Renal cortical epithelial cell (primary cell): ENCODE results near the gene KIAA0753. TPM values are rescaled to one million over a fixed set of nuclear protein-coding genes. Genes with fewer than 3 reads are reported as not detected.

ENCODE experiments used
- DNase-seq: peaks from one replicate; pipeline ENCODE4 v3.0.0-alpha.2; 2011; ENCODE audit warnings: low read depth
- total RNA-seq: library from RNA; depleted of rRNA; stranded (reverse); fragments of >200 nt; gene quantifications from 2 replicates; pipeline ENCODE4 v1.2.3, GENCODE V29; 2014

The KIAA0753 gene
- total RNA-seq = 9.4 and 25.6 TPM in 2 replicates

DNA sequence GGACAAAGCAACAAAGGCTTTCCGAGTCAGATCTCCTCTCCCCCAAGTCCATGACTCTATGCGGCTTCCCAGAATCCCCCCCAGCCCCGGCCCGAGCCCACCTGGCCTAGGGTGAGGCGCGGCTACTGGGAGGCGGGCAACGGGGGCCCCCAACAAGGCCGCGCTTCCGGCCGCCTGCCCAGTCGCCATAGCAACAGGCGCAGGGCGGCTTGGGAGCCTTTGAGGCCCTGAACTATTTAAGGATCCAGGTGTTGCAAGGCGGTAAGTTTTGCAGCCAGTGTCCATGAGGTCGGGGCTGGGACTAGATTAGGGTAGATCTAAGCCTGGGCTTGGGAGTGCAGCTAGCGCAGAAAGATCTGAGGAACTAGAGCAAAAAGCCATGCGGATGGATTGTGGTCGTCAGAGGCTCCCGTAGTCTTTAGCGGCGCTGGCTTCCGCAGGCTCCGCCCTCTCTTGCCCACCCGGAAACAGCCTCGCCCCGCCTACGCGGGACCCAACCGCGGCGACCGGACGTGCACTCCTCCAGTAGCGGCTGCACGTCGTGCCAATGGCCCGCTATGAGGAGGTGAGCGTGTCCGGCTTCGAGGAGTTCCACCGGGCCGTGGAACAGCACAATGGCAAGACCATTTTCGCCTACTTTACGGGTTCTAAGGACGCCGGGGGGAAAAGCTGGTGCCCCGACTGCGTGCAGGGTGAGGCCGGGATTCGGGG is at the start of gene KIAA0753, which contains the start of gene TXNDC17:
Gene KIAA0753 (minus strand): TSS at position 176 of the 711 bp plus-strand sequence. CDS start 5,608 bp downstream, outside the sequence.
Gene TXNDC17 (plus strand): TSS at position 525 of the 711 bp plus-strand sequence. CDS start 23 bp downstream, at position 548.
- peak; percentile 81 for DNase-seq

DNA sequence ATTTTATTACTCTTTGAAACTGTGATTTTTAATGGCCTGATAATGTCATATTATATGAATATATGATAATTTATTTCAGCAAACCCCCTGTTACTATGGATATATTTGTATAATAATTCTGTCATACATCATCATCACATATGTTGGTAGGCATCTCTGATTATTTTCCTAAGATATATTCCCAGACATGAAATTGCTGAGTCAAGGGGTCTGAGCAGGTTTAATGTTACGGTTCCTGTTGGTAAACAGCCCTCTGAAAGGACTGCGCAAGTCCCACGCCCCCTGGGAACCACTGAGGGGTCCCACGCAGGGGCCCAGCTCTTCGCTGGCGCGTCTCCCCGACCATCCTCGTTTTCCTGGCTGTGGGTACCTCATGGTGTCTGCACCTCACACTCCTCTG is 48.4 kb upstream of the KIAA0753 start:
- no peak for DNase-seq

DNA sequence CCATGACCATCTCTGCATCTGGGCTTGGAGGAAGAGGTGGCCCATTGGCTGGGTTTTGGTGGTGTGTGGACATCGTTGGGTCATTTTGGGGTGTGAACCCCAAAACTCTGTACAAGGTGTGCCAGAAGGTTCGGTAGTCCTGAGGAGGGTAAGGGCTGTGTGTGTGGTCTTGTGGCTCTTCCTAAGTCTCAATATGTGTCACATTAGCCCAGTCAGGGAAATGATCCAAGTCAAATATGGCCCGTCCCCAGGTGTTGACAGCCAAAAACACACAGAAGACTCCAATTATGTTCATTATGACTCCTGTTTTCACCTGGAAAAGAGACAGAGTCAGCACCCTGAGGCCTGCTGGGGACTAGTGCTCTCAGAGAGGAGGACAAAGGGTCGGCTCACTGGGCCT is 45.5 kb upstream of the KIAA0753 start:
- no peak for DNase-seq

DNA sequence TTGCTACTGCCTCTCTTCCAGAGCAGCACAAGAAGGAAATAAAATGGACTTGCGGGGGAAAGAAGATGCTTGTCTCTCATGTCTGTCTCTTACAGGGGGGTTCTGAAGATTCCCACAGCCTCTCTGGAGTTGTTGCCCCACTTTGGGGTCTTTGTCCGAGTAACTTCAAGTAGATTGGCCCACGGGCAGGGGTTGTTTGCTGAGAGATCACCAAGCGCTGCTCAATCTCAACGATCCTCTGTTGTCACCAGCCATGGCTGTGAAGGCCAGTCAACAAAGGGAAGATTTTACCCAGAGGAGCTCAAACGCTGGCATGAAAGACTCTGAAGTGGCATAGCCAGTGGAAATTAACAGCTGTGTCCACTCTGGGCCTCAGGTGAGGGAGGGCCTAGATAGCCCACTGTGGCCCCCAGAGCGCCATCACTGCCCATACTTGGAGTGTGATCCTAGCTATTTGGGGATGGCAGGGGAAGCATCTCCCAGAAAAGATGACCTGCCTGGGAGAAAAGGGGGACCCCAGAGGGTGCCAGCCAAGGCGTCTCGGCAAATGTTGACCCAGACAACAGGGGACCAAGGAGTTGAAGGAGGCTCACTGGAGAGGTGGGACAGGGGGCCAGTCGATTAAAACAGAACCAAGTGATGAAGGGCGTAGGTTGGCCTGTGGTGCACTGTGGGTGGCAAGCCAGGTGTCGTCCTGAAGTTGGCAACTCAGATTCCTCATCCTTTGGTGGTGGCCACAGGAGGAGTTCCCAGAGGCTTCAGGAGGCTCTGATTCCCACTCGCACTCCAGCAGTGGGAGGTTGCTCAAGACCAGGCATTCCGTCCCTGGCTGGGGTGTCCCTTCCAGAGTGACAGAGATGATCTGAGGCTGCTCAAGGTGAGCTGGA is 44.6 kb upstream of the KIAA0753 start:
- DNase-seq = no peak

DNA sequence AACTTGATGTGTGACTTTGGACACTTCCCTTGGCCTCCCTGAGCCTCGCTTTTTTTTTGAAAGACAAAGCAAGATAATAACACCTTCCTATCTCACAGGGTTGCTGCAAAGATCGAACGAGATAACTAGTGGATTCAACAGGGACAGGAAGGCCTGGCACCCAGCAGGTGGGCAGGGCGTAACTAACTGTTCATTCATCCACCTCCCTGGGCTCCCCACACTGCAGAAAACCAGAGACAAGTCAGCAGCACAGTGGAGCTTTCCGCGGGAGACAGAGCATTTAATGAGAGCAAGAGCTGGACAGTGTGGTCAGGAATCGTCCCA is 43.9 kb upstream of the KIAA0753 start:
- DNase-seq = no peak

DNA sequence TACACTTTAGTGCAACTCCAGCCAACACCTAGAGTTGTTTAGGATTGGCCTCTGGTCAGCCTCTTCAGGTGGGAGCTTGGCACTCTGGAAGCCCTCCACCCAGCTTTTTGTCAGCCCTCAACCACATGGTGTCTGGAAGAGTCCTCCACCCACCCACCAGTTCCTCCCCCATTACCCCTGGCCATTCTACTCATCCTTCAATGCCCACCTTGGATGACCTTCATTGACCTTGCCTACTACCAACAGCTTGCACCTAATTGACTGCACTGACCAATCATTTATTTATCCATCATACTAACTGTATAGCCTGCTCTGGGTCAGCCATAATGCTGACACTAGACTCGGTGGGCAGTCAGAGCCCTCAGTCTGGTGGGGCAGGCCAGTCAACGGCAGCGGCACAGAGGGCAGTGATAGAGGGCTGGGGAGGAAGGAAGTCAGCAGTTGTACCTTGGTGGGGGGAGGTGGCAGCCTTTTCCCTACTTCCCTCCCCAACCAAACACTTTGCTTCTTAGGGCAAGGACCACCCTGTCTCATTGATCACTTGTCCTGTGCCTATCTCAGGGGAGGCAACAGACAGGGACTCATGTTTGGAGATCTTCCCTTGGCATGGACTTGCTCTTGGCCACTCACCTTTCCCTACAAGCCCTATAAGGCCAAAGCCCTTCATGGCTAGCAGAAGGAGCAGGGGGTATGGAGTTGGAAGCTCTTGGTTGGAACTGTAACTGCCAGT is 43.4 kb upstream of the KIAA0753 start:
- DNase-seq = no peak

DNA sequence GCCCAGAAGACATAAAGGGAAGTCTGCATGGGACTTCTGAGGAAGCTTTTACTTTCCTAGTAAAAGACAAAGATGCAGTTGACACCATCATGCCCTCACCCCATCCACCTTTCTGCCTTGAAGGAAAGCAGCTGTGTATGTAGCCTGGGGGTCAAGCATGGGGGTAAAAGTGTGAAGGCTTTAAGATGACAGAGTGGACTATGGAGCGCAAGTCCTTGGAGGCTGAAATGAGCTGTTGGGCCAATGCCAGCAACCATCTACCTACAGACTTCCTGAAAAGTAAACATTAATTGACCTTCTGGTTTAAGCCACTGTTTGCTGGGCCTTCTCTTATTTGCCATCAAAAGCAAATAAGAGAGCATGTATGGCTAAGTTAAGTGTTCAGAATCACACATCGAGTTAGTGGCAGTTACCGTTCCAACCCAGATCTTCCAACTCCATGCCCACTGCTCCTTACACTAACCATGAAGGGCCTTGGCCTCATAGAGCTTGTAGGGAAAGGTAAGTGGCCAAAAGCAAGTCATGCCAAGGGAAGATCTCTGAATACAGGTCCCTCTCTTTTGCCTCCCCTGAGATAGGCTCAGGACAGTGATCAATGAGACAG is 42.7 kb upstream of the KIAA0753 start:
- DNase-seq = no peak

DNA sequence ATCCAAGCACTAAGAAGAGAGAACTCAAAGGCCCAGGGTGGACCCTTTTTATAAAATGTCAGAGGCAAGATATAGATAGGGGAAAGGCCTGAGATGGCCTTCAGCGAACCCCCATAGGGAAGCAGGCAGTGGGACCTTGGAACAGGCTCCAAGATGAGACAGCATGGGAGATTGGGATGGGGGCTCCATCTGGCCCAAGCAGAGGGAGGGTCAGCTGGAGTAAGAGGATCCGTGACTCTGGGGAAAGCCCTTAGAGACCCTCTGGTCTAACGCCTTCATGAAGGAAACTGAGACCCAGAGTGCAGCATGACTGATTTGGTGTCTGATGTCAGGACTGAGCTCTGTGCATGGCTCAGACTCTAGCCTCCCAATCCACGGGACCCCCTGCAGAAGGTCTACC is 41.8 kb upstream of the KIAA0753 start:
- DNase-seq = no peak

DNA sequence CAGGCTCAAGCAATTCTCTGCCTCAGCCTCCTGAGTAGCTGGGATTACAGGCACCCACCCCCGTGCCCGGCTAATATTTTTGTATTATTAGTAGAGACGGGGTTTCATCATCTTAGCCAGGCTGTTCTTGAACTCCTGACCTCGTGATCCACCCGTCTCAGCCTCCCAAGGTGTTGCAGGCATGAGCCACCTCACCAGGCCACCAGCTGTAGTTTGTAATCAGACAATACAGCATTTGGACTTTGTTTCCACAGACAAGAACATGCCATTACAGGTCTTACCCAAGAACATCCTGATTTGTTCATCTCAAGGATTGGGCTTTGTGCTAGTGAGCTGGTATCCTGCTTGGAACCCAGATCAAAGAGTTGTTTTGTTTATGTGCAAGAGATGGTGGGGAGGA is 41.2 kb upstream of the KIAA0753 start:
- no peak for DNase-seq

DNA sequence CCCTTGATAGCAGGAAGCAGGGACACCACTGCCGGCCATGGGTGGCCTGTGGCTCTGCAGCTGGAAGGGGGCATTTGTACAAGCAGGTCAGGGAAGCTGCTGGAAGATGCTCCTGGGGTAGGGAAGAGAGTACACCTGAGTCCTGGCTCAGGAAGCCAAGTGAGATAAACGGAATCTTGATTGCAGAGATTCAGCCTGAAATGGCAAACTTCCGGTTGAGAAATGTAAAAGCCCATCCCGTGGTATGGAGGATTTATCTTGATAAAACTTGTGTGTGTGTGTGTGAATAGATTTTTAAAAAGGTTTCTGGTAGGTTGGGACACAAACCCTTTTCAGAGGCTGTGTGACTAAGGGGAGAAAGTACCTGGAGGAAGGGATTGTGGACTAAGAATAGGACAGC is 40.7 kb upstream of the KIAA0753 start:
- DNase-seq = no peak

DNA sequence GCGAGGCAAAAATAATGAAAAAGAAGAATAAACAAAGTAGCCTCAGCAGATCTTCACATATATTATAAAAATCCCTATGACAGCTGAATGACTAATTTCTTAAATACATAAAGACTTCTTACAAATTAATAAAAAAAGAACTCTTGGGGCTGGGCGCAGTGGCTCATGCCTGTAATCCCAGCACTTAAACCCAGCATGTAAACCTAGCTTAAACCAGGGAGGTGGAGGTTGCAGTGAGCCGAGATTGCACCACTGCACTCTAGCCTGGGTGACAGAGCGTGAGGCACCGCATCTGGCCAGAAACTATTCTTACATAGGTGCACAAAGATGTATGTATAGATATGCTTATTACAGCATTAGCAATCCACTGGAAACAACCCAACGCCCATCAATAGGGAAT is 38.7 kb upstream of the KIAA0753 start:
- DNase-seq = no peak

DNA sequence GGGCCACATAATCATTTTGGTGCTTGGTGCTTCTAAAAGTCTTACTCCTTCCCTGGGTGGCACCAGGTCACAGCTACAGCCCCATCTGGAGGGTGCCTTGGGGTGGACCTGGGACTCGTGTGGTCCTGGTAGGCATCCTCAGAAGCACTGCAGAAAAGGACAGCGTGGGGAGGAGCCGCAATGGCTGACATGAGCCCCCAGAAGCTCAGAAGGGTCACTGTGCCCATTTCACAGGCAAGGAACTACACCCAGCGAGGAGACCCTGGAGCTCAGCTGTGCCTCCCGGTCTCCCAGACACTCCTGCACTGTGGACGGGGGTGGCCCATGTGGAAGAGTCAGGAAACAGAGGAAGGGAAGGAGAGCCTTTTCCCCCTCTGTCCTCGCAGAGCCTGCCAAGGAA is 37.4 kb upstream of the KIAA0753 start:
- DNase-seq = no peak

DNA sequence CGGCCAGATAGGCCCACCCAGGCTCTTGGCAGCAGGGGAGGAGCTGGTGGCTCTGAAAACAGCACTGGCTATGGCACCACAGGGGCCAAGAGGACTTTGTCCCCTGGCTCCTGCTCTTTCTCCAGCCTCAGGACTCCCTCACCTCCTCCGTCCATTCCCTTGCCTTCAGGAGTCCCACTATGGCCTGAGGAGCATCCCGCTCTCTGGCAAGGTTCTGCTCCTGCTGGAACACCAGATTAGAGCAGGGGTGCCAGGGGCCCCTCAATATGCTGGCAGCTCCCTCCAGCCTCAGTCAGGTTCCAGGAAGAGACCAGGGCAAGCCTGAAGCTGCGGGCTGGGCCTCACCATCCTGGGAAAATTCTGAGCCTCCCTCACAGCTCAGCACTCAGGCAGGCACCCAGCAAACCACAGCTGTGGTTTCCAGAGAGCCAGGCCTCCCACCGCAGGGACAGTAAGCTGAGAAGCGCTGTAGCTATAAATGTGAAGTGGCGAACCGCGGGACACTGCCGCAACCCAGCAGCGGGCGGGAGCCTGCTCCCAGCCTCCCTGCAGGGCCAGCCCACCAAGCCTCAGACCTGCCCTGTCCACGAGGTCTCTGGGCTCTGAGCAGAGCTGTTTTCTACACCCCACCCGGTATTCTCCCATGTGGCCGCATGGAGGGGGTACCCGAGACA is 36.8 kb upstream of the KIAA0753 start:
- DNase-seq = peak; percentile 36

DNA sequence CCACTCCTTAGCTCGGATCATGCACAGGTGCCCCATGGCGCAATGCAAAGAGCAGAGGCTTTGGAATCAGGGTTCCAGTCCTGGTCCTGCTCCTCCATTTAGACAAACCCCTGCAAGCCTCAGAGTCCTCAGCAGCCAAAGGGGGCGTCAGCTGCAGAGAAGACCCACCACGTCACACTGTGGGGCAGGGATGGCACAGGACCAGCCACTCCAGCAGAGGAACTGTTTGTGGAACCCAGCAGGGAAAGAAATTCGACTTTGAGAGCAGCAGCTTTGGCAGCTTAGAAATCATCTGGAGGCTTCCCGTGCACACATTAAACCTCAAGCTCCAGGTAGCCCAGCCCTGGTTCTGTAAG is 36.3 kb upstream of the KIAA0753 start:
- DNase-seq = no peak

DNA sequence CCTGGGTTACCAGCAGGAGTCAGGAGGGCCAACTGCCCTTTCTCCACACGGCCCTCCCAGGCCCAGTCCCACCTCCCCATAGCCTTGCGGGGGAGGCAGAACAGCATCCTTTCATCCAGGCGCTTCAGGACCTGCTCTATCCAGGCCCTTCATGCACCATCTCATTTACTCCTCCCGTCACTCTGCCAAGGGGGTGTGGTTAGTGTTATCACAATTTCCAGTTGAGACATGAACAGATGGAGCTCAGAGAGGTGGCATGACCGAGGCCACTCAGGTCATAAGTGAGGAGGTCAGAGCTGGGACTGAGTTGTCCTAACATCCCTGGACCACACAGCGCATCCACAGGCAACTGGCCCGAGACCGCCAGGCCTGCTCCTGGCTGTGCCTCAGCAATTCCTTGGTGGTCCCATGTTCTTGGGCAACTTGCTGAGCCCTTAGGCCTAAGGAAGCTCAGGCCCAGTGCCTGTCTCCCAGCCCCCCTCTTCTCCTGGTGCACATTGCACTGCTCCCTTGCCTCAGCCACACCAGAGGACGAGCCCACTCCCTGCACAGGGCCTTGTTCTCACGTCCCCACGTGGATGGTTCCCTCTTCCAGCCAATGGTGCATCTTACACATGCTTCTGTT is 34.8 kb upstream of the KIAA0753 start:
- no peak for DNase-seq

DNA sequence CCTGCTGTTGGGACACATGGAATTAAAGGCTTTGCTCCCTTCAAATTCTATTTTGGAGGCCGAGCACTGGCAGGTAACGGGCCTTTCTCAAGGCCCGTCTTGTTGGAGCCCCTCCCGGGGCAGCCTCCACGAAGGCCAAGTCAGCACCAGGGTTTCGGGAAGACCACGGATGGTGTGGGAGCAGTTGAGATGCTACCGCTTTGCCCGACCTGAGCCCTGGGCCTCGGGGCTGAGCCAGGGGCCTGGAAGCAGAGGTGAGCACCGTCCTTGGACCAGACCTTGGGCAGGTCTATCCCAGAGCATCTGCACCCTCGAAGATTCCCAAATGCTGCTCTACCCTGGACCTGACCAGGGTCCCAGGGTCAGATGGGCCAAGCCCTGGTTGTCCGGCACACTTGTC is 34.1 kb upstream of the KIAA0753 start:
- no peak for DNase-seq

DNA sequence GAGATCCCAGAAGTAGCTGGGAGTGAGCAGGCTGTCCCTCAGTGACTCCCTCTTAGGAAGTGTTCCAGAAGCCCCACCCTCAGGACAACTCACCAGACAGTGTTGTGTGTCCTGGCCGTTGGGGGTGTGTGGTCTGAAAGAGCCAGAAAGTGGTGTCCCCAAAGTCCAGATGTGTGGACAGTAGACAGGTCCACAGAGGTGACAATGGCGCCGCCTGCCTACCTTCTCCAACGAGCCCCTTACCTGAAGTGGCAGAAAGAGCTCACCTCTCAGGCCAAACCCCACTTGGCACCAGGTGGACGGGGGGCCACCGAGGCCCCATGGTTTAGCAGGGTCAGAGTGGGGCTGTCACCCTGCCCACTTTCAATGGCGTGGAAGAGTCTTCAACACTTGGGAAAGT is 30.9 kb upstream of the KIAA0753 start:
- DNase-seq = no peak

DNA sequence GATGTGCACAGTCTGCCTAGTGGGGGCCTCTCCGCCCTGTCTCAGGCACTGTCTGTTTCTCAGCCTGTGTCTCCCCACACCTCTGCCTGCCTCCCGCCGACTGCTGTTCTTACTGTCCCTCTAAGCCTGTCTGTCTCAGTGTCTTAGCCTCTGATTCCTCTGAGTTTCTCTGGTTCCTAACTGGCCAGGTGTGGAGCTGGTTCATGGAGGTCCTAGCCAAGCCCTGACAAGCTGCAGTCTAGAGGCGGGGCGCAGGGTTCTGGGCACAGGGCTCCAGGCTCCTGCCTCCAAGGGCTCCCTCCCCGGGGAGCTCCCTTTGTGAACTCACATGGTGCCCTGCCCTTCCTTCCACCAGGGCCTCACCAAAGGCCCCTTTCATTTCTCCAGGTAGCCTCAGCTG is 30.5 kb upstream of the KIAA0753 start:
- no peak for DNase-seq

DNA sequence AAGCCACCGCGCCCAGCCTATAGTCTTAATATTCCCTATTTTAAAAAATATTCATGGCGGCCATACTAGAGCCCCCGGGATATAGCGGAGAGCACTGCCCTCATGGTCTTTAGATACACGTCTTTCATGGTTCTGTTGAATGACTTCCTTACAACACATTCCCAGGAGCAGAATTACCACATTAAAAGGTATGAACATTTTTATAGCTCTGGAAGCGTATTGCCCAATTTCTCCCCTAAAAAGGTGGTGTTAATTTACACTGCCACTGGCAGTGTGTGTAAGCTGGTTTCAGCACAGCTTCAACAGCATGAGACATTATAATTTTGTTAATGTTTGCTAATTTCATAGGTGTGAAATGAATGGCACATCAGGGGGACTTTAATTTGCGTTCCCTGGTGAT is 30.1 kb upstream of the KIAA0753 start:
- DNase-seq = no peak

DNA sequence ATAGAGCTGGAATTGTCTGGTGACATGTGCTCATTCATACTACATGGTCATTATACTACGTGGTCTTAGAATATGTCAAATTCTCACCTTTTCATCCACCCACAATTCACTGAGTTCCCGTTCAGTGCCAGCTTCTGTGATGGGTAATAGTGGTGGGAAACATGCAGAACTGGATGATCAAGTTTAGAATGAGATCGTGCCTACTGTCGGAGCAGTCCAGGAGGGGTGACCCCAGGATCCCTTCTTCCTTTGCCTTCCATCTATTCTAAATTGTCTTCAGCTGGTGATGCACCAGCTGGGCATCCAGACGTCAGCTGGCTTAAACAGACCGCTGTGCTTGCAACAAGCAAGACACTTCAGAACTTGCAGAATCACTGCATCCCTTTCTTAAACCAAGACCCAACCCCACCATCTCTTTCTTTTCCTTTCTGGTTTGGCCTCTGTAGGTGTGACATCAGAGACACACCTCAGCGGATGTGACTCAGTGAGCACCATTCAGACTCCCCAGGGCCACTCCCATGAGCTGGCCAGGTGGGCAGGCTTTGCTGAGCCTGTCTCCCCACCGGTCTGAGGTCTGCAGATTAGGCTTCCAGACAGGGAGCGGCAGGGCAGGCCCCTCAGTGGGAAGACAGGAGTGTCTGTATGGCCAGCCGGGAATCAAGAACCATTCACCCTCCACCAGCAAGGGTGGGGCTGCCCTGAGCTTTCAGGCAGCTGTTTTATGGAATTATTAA is 29.1 kb upstream of the KIAA0753 start:
- DNase-seq = no peak
